Measurements from ENCODE around the gene CAND2.
"Not testable (repeated sequence)": the region's sequence is repeated elsewhere in the genome, so short reads cannot be mapped to it uniquely, and the experiment has no call there.

CAND2 gene

DNA sequence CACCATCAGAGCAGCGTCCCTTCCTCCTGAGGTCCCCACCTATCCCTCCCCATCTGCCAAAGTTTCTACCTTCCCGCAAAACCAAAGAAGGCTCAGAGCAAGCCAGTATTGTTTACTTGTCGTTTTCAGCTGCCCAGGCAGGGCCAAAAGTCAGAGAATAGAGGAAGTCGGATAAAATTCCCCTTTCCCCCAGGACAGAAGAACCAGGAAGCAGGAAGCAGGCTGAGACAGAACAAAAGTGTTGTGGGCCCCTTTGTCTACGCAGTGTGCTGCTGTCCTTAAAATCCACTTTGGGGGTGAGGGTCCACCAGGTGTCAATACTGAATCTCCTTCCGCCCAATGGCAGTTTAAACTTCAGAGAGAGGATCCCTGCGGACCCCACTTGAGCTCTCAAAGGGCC, 63.4 kb downstream of the CAND2 start:
- no peak for DNase-seq (ENCODE audit: low read depth in 2 of 2)

- no peak for DNase-seq (ENCODE audit: low read depth in 2 of 2)
These were observed 65.1 kb downstream of the CAND2 start for GRCh38 chr3:12861611-12862010.

DNA sequence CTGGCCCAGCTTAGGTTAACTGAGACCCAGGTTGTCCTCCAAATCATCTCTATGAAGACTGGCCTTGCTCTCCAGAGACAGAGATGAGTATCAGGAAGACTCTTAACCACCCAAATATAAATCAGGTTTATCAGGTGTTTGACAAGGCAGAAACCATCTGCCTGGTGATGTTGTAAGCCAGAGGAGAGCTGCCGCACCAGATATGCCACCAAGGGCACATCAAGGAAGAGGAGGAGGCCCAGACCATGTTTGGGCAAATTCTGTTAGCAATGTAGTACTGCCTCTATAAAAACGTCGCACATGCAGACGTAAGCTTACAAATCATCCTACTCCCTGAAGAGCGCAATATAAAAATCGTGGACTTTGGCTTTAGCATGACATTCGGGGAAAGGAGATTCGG, 65.9 kb downstream of the CAND2 start:
- DNase-seq (ENCODE audit: low read depth in 2 of 2), result no peak

GRCh38 chr3:12865271-12865670, 68.8 kb downstream of the CAND2 start:
- DNase-seq (ENCODE audit: low read depth in 2 of 2), result no peak

DNA sequence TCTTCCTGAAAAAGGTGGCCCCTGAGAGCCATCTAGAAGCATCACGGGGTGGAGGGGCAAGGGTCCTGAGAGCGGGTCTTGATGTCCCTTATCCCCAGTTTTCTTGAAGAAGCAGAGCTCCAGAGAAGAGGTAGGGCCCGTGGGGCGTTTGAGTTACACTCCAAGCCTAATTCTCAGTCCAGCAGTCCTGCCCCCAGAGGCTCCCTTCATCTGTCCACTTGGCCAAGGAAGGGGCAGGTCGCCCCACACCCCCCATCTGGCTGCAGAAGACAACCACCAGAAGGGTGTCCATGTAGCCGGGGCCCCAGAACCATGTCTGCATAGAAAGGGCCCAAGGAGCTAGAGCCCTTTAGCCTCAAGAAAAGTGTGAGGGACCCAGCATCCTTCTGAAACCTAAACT, 70.4 kb downstream of the CAND2 start:
- no peak for DNase-seq (ENCODE audit: low read depth in 2 of 2)

- peak; percentile 27 to 47 for DNase-seq (ENCODE audit: low read depth in 2 of 2)
These were observed 71.9 kb downstream of the CAND2 start for GRCh38 chr3:12868039-12869034.

DNA sequence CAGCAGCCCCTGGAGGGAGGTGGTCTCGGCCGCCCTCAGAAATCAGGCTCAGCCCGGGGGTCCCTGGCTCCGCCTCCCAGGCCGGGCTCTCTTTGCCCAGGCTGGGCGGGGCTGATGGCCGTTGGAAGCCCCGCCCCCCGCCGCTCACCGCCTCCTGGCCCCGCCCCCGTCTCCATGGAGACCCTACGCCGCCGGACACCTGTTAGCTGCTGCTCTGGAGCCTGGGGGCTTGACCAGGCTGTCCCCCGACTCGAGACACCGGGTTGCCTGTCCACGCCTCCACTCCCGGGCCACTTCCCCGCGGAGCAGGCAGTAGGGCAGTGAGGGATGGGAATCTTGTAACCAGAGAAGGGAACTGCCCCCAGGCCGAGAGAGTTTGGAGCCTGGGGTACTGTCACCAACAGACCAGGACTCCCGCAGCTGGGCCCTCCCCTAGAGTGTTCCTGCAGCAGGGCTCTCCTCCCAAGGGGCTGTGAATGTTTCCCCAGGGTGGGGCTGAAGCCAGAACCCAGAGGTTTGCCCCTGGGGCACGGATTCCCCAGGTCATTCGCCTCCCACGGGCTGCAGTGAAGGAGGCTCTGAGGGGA, 72.6 kb downstream of the CAND2 start:
- DNase-seq (ENCODE audit: low read depth in 2 of 2), result peak in 1 of 2 donors; percentile 24

DNA sequence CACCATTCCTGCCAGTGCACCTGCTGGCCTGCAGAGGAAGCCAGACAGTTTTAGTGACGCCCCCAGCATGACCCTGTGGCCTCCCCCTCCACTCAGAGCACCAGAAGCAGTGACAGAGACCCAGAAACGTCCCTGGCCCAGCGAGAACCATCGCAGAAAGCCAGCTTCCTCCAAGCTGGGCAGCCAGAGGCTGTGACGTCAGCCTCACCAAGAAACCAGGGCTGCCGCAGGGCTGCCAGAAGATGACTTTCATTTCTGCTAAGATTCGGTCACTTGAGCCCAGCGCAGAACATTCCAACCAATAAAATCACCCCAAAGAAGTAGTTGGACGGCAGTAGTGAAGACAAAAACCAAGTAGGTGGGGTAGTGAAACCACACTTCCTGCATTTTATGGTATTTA, 74.5 kb downstream of the CAND2 start:
- DNase-seq (ENCODE audit: low read depth in 2 of 2), result no peak

- no peak for DNase-seq (ENCODE audit: low read depth in 2 of 2)
These were observed 75.0 kb downstream of the CAND2 start for GRCh38 chr3:12871404-12871983.

DNA sequence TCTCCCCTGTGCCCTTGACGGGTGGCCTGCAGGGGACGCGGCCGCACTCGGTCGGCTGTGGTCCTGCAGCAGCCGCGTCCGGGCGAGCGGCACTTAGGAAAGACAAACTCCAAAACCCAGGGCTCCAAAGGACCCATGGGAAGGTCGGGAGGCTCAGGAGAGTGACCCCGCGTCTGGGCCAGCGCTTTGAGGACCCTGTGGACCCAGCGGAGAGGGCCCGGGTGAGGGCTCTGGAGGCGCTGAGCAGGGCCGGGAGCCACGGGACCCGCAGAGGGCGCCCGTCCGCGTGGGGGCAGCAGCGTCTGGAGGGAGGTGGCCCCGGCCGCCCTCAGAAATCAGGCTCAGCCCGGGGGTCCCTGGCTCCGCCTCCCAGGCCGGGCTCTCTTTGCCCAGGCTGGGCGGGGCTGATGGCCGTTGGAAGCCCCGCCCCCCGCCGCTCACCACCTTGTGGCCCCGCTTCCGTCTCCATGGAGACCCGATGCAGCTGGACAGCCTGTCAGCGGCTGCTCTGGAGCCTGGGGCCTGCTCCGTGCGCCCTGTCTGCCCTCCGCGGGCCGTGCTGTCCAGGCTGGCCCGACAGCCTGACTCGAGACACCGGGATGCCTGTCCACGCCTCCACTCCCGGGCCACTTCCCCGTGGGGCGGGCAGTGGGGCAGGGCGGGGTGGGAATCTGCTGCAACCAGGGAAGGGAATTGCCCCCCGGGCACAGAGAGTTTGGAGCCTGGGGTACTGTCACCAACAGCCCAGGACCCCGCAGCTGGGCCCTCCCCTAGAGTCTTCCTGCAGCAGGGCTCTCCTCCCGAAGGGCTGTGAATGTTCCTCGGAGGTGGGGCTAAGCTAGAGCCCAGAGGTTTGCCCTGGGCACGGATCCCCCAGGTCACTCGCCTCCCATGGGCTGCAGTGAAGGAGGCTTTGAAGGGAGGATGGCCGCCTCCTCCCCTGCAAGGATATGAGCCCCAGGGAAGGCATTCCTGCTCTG, 79.7 kb downstream of the CAND2 start:
- no peak for DNase-seq (ENCODE audit: low read depth in 2 of 2)

DNA sequence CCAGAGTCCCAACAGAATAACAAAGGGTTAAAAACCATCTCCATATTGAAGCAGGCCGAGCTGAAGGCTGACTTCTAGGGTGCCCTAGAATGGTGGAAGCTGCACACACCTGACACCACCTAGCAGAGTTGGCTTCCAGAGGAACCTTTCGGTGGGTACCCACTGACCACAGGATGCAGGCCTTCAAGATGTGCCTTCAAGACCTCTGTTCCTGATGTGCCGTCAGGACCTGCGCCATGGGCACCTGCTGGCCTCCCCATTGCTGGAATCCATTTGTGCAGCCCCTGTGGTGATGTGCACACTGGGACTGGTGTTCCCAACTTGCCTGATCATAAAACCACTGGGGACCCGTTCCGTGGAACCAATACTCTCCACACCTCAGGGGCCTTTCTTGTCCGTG, 80.6 kb downstream of the CAND2 start:
- no peak for DNase-seq (ENCODE audit: low read depth in 2 of 2)

- no peak for DNase-seq (ENCODE audit: low read depth in 2 of 2)
These were observed 81.7 kb downstream of the CAND2 start for GRCh38 chr3:12878141-12878574.

DNA sequence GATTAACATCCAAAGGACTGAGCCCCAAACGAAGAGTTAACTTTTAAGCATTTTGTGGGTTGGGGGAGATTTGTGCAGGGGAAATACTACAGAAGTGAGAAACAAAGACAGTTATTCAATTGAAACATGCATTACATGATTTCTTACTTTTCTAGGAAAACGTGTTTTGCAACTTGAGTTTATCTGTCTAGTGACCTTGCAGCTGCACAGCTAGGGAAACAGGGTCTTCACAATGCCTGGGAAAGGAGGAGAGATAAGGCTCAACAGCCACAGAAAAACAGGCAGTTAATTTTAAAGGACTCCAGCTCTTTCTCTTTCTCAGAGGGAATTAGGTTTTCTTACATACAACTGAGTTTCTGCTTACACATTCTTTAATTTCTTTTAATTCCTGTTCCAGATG, 82.3 kb downstream of the CAND2 start:
- DNase-seq (ENCODE audit: low read depth in 2 of 2), result not testable (repeated sequence)

GRCh38 chr3:12879191-12879815, 82.8 kb downstream of the CAND2 start:
- DNase-seq (ENCODE audit: low read depth in 2 of 2), result no peak

- not testable (repeated sequence) for DNase-seq (ENCODE audit: low read depth in 2 of 2)
These were observed 85.4 kb downstream of the CAND2 start for GRCh38 chr3:12881858-12882257.

- no peak for DNase-seq (ENCODE audit: low read depth in 2 of 2)
These were observed 86.1 kb downstream of the CAND2 start for GRCh38 chr3:12882336-12883310.

- DNase-seq (ENCODE audit: low read depth in 2 of 2), result no peak
These were observed 87.8 kb downstream of the CAND2 start for GRCh38 chr3:12884186-12884680.

Data from stimulated activated CD4-positive, alpha-beta T cell treated with anti-CD3 and anti-CD28 coated beads, Interleukin-15, amount 100 ng/mL, for 48 hours (primary cell).